Memory B cell (primary cell): Measurements from ENCODE around the gene ULK4.
"Not testable (repeated sequence)": the region's sequence is repeated elsewhere in the genome, so short reads cannot be mapped to it uniquely, and the experiment has no call there.

Experiments
- ATAC-seq: fragments of 150-1000 bp; cut with Tn5 transposase; 2 replicates; pipeline ENCODE4 v1.10.0; 2021; ENCODE audit warnings: low read depth, mild to moderate bottlenecking, moderate library complexity
- DNase-seq, 2 donors: peaks; one replicate each; pipeline ENCODE4 v3.0.0; 2022; ENCODE audit warnings: low spot score in 2 of 2
- H3K27ac Mint-ChIP-seq: one replicate; pipeline ENCODE4 v1.8.0; 2022; ENCODE audit warnings: mild to moderate bottlenecking, moderate library complexity, mixed read lengths
- H3K27me3 Mint-ChIP-seq: one replicate; pipeline ENCODE4 v1.8.0; 2022; ENCODE audit warnings: mixed read lengths
- H3K36me3 Mint-ChIP-seq: one replicate; pipeline ENCODE4 v1.8.0; 2022; ENCODE audit warnings: mild to moderate bottlenecking, mixed read lengths
- H3K4me1 Mint-ChIP-seq: one replicate; pipeline ENCODE4 v1.8.0; 2022; ENCODE audit warnings: mixed read lengths
- H3K4me3 Mint-ChIP-seq: one replicate; pipeline ENCODE4 v1.8.0; 2022; ENCODE audit warnings: mild to moderate bottlenecking, moderate library complexity, mixed read lengths
- H3K9me3 Mint-ChIP-seq: one replicate; pipeline ENCODE4 v1.8.0; 2022; ENCODE audit warnings: mixed read lengths

ULK4 gene

DNA sequence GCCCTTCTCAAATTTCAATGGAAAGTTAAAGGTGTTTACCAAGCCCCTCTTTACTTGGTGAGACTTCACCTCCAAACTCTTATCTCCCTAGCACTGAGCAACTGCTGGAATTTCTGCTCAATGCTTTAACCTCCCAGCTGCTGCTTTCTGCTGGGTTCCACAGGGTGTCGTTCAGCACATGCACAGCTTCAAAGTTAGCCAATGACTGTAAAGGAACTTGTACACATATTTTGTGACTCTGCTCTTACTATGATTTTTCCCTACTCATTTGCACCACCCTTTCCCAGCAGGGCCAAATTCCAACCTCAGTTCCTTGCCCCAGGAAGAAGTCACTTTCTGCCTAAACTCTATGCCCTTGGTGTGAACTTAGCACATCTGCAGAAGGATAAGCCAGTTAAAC lies 89.7 kb downstream of the ULK4 start:
- no peak overlapping the region for H3K4me3 Mint-ChIP-seq

GRCh38 chr3:41867533-41867932 lies 94.4 kb downstream of the ULK4 start:
- Mint-ChIP-seq H3K36me3 (peaks cover 23% of the 10 kb centered on the region), H3K9me3 (peaks cover 2% of the 10 kb centered on the region), H3K4me3 (no peak overlapping the region), H3K27ac (no peak overlapping the region), H3K4me1 (no peaks in the 10 kb centered on the region), H3K27me3 (no peaks in the 10 kb centered on the region)
- no peak for ATAC-seq
- DNase-seq = no peak

More for the DNA sequence above, 89.7 kb downstream of the ULK4 start:
- ATAC-seq (no peak), DNase-seq (no peak)
- Mint-ChIP-seq H3K4me1 (no peaks in the 10 kb centered on the region), H3K27ac (no peak overlapping the region), H3K36me3 (peaks cover 27% of the 10 kb centered on the region), H3K9me3 (no peaks in the 10 kb centered on the region), H3K27me3 (no peaks in the 10 kb centered on the region)

DNA sequence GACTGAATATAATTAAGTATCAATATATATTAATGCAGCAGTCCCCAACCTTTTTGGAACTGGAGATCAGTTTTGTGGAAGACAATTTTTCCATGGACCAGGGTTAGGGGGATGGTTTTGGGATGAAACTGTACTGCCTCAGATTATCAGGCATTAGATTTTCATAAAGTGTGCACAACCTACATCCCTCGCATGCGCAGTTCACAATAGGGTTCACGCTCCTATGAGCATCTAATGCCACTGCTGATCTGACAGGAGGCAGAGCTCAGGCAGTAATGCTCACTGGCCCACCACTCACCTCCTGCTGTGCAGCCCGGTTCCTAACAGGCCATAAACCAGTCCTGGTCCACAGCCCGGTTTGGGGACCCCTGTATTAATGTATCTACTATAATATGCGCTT lies 95.6 kb downstream of the ULK4 start:
- ATAC-seq (no peak), DNase-seq (no peak)
- H3K36me3 Mint-ChIP-seq = peaks cover 30% of the 10 kb centered on the region
- H3K27ac Mint-ChIP-seq = no peak overlapping the region
- peaks cover 2% of the 10 kb centered on the region for H3K9me3 Mint-ChIP-seq
- no peaks in the 10 kb centered on the region for H3K4me1 Mint-ChIP-seq
- no peaks in the 10 kb centered on the region for H3K27me3 Mint-ChIP-seq
- no peak overlapping the region for H3K4me3 Mint-ChIP-seq

GRCh38 chr3:41863024-41863423 lies 98.9 kb downstream of the ULK4 start:
- peaks cover 6% of the 10 kb centered on the region for H3K9me3 Mint-ChIP-seq
- H3K27me3 Mint-ChIP-seq = no peaks in the 10 kb centered on the region
- DNase-seq = no peak
- H3K4me1 Mint-ChIP-seq = no peaks in the 10 kb centered on the region
- no peak overlapping the region for H3K4me3 Mint-ChIP-seq
- H3K36me3 Mint-ChIP-seq = peaks cover 29% of the 10 kb centered on the region
- H3K27ac Mint-ChIP-seq = no peak overlapping the region
- no peak for ATAC-seq

GRCh38 chr3:41860489-41860888 lies 101.4 kb downstream of the ULK4 start:
- ATAC-seq, H3K27ac Mint-ChIP-seq, H3K27me3 Mint-ChIP-seq, H3K4me3 Mint-ChIP-seq, DNase-seq, H3K4me1 Mint-ChIP-seq, H3K9me3 Mint-ChIP-seq: not testable (repeated sequence)
- H3K36me3 Mint-ChIP-seq = peaks cover 29% of the 10 kb centered on the region

DNA sequence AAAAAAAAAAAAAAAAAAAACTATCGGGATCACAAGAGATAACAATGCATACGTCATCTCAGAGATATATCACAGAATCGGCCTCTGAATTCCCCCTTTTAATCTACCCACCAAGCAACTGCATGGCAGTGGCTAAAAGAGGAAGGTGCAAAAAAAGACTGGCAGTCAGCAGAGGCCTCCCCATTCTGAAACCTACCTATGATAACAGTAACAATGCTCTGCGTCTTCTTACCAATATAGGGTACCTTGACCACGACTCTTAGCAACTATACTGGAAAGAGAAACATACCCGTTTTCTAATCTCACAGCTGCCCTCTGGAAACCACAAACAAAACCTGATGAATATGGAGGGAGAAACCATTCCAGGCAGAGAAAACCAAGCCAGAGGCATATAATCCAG lies 106.9 kb downstream of the ULK4 start:
- no peaks in the 10 kb centered on the region for H3K4me1 Mint-ChIP-seq
- no peaks in the 10 kb centered on the region for H3K27me3 Mint-ChIP-seq
- DNase-seq (no peak), ATAC-seq (no peak)
- H3K4me3 Mint-ChIP-seq = no peak overlapping the region
- peaks cover 13% of the 10 kb centered on the region for H3K36me3 Mint-ChIP-seq
- no peak overlapping the region for H3K27ac Mint-ChIP-seq
- peaks cover 1% of the 10 kb centered on the region for H3K9me3 Mint-ChIP-seq

DNA sequence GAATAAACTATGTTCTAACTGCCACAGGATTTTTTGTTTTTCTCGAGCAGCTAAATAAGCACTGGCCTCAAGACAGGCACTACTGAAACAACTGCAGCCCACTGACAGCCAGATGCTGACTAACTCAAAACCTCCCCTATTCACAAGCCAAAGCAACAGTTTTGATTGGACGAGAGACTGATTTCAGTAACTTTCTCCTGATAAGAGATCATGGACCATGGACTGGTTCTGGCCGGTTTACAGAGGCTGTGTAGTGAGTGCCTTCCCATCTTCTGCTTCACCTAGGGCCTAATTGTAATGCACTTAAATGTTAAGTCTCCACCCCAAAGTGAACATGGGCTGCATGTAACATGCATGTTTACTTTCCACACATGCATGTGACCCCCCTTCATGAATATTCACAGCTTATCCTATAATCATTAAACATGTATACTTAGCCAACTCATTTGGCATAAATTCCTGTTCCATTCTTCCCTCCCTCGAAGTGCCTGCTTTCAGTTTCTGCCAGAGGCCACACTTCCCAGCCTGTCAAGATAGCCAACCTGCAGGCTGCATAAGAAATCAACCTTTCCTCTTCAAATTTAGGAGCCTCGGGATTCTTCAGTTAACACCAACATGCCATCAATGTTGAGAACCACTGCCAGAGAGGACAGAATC lies 108.2 kb downstream of the ULK4 start:
- Mint-ChIP-seq H3K9me3 (peaks cover 1% of the 10 kb centered on the region), H3K4me3 (no peak overlapping the region), H3K36me3 (peaks cover 8% of the 10 kb centered on the region), H3K27ac (no peak overlapping the region), H3K27me3 (no peaks in the 10 kb centered on the region), H3K4me1 (peaks cover 2% of the 10 kb centered on the region)
- ATAC-seq = no peak
- DNase-seq = no peak

- ATAC-seq (no peak), DNase-seq (no peak)
- H3K4me1 Mint-ChIP-seq = peaks cover 4% of the 10 kb centered on the region
- H3K4me3 Mint-ChIP-seq = no peak overlapping the region
- peaks cover 1% of the 10 kb centered on the region for H3K9me3 Mint-ChIP-seq
- H3K27ac Mint-ChIP-seq = no peak overlapping the region
- no peaks in the 10 kb centered on the region for H3K27me3 Mint-ChIP-seq
- H3K36me3 Mint-ChIP-seq = peaks cover 11% of the 10 kb centered on the region
Observed at GRCh38 chr3:41848753-41849574, 112.9 kb downstream of the ULK4 start.

GRCh38 chr3:41847679-41848078 lies 114.2 kb downstream of the ULK4 start:
- Mint-ChIP-seq H3K27ac (no peak overlapping the region), H3K36me3 (peaks cover 17% of the 10 kb centered on the region), H3K4me3 (no peak overlapping the region), H3K27me3 (no peaks in the 10 kb centered on the region), H3K9me3 (peaks cover 2% of the 10 kb centered on the region), H3K4me1 (peaks cover 4% of the 10 kb centered on the region)
- DNase-seq (no peak), ATAC-seq (no peak)

DNA sequence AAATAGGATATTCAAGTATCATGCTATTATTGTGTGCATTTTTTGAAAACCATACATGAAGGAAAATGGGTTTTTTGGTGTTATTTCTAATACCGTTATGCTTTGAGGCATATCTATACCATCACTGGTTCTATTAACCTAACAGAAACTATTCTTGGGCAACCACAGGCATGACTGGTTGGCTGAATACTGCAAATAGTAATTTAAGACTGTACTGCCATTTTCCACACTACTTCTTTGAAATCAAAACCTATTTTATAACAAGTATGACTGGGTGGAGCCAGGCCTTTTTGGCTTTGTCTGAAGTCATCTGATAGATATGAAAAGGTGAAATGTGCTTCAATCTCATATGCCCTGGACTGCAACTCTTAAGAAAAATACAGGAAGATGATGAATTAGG lies 115.1 kb downstream of the ULK4 start:
- ATAC-seq (no peak), DNase-seq (no peak)
- H3K27me3 Mint-ChIP-seq = no peaks in the 10 kb centered on the region
- H3K9me3 Mint-ChIP-seq = peaks cover 7% of the 10 kb centered on the region
- peaks cover 20% of the 10 kb centered on the region for H3K36me3 Mint-ChIP-seq
- H3K4me1 Mint-ChIP-seq = peaks cover 4% of the 10 kb centered on the region
- H3K27ac Mint-ChIP-seq = no peak overlapping the region
- H3K4me3 Mint-ChIP-seq = no peak overlapping the region

DNA sequence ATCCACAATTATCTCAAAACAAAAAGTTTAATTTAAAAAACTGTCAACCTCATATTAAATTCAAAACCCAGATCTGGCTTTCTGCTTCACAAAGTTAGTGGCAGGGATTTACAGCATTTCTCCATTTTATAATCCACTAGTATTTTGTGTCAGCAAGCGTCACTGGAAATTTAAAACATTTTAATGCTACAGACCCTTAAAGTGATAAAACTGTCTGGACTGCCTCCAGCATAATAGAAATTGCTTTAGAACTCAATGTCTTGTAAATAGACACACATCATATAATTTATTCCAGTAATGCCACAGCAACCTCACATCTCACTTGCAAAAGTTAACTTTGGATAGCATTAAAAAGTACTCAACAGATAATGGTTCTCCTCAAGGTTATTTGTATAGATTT lies 116.1 kb downstream of the ULK4 start:
- DNase-seq (no peak), ATAC-seq (no peak)
- peaks cover 4% of the 10 kb centered on the region for H3K4me1 Mint-ChIP-seq
- H3K36me3 Mint-ChIP-seq = peaks cover 18% of the 10 kb centered on the region
- peaks cover 6% of the 10 kb centered on the region for H3K9me3 Mint-ChIP-seq
- no peak overlapping the region for H3K27ac Mint-ChIP-seq
- no peaks in the 10 kb centered on the region for H3K27me3 Mint-ChIP-seq
- H3K4me3 Mint-ChIP-seq = no peak overlapping the region

GRCh38 chr3:41844256-41844655 lies 117.6 kb downstream of the ULK4 start:
- not testable (repeated sequence) for DNase-seq, H3K27me3 Mint-ChIP-seq, H3K27ac Mint-ChIP-seq, H3K4me3 Mint-ChIP-seq, ATAC-seq, H3K4me1 Mint-ChIP-seq, H3K9me3 Mint-ChIP-seq
- peaks cover 20% of the 10 kb centered on the region for H3K36me3 Mint-ChIP-seq

DNA sequence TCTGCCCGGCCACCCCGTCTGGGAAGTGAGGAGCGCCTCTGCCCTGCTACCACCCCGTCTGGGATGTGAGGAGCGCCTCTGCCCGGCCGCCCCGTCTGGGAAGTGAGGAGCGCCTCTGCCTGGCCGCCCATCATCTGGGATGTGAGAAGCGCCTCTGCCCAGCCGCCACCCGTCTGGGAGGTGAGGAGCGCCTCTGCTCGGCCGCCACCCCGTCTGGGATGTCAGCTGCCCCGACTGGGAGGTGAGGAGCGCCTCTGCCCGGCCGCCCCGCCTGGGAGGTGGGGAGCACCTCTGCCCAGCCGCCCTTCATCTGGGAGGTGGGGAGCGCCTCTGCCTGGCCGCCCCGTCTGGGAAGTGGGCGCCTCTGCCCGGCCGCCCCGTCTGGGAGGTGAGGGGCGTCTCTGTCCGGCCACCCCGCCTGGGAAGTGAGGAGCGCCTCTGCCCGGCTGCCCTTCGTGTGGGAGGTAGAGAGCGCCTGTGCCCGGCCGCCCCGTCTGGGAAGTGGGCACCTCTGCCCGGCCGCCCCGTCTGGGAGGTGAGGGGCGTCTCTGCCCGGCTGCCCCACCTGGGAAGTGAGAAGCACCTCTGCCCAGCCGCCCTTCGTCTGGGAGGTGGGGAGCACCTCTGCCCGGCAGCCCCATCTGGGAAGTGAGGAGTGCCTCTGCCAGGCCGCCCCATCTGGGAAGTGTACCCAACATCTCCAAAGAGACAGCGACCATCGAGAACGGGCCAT lies 120.8 kb downstream of the ULK4 start:
- H3K4me1 Mint-ChIP-seq, ATAC-seq, H3K4me3 Mint-ChIP-seq, H3K27ac Mint-ChIP-seq, H3K27me3 Mint-ChIP-seq, H3K9me3 Mint-ChIP-seq, DNase-seq: not testable (repeated sequence)
- H3K36me3 Mint-ChIP-seq = peaks cover 23% of the 10 kb centered on the region

DNA sequence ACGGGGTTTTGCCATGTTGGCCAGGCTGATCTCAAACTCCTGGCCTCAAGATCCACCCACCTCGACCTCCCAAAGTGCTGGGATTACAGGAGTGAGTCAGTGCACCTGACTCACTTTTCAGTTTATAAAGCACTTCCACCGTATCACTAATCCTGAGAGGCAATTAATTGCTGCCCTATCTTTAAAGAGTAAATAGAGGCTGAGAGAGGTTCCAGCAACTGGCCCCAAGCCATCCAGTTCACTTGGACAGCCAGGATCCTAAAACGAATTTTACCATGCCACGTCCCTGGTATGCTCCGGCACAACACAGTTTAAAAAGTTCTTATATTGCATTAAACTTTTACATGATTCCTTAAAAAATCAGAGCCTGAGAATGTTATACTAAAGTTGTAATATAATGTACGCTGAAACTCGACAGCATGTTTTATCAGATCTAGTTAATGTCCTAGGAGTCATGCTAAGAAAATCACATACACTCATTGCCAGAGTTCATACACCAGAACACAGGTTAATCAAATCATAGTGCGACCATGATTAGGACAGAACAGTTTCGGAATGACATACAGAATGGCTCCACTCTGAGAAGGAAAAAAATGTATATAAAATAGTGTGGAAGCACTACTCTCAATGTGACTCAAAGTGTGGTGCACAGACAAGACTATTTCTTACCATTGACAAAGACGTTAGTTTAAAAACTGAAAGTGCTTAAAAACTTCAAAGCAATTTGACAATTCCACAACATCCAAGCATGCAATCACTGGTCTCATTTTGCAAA lies 125.4 kb downstream of the ULK4 start:
- Mint-ChIP-seq H3K27me3 (no peaks in the 10 kb centered on the region), H3K4me3 (no peak overlapping the region), H3K36me3 (peaks cover 29% of the 10 kb centered on the region), H3K9me3 (peaks cover 3% of the 10 kb centered on the region), H3K27ac (no peak overlapping the region), H3K4me1 (peaks cover 7% of the 10 kb centered on the region)
- ATAC-seq (no peak), DNase-seq (no peak)
